ENCODE measurements around the gene THSD8. TPM values are rescaled to one million over a fixed set of nuclear protein-coding genes. Genes with fewer than 3 reads are reported as not detected.

THSD8 gene
- total RNA-seq, 1 experiment from 2014 or later: 45.8 TPM

- Histone ChIP-seq H4K8ac (replicated peaks; ENCODE audit: insufficient read length, low read depth, low read length) (no peak overlapping the region), H2AK5ac (ENCODE audit: insufficient read length, low read length) (no peak overlapping the region), H3K14ac (ENCODE audit: insufficient read depth, low read length) (no peak overlapping the region; the same call in 1 of the 2 replicates), H2AFZ (ENCODE audit: low read length) (no peak overlapping the region), H3K27ac (ENCODE audit: insufficient read length, low read depth, low read length) (no peak overlapping the region), H2BK15ac (ENCODE audit: low read depth, low read length) (no peak overlapping the region), H3K79me1 (ENCODE audit: insufficient read depth, low read depth, low read length, poor library complexity, severe bottlenecking) (no peaks in the 10 kb centered on the region), H3K4me2 (ENCODE audit: insufficient read depth, insufficient read length, low read length) (peak overlapping the region; percentile 76), H3K27me3 (ENCODE audit: insufficient read depth, low read length) (peaks cover 3% of the 10 kb centered on the region; the same call in 1 of the 2 replicates), H3K9ac (ENCODE audit: extremely low read depth, insufficient read length, low read length) (no peak overlapping the region), H3K9me3 (ENCODE audit: control insufficient read depth, low read depth, low read length) (no peaks in the 10 kb centered on the region), H3K18ac (ENCODE audit: insufficient read length, low read depth, low read length) (no peak overlapping the region), H3K79me2 (ENCODE audit: insufficient read depth, low read length) (no peaks in the 10 kb centered on the region), H3T11ph (ENCODE audit: low read length) (no peak overlapping the region), H3K23ac (ENCODE audit: insufficient read length, low read depth, low read length) (no peak overlapping the region), H2BK12ac (ENCODE audit: insufficient read length, low read depth, low read length) (no peak overlapping the region), H4K5ac (ENCODE audit: insufficient read length, low read depth, low read length) (no peak overlapping the region), H2BK20ac (ENCODE audit: low read depth, low read length, poor library complexity, severe bottlenecking) (no peak overlapping the region), H3K4me1 (ENCODE audit: insufficient read depth, low read length) (no peaks in the 10 kb centered on the region; the same call in 1 of the 2 replicates), H2BK5ac (ENCODE audit: insufficient read length, low read length) (no peak overlapping the region), H4K91ac (ENCODE audit: insufficient read length, low read depth, low read length) (no peak overlapping the region), H4K20me1 (ENCODE audit: control insufficient read depth, insufficient read depth, insufficient read length) (no peaks in the 10 kb centered on the region), H2BK120ac (ENCODE audit: low read depth, low read length, poor library complexity, severe bottlenecking) (no peak overlapping the region), H3K4ac (ENCODE audit: low read depth, low read length) (no peak overlapping the region), H3K23me2 (ENCODE audit: insufficient read length, low read depth, low read length, poor library complexity, severe bottlenecking) (peaks cover 10% of the 10 kb centered on the region), H3K56ac (ENCODE audit: insufficient read length, low read depth, low read length) (no peak overlapping the region)
- no peaks in the 10 kb centered on the region; a peak in 1 of 5 replicates for H3K9me3 Mint-ChIP-seq
- DNase-seq: peak; percentile 70
- peaks cover 43% of the 10 kb centered on the region for H3K27me3 Mint-ChIP-seq (ENCODE audit: low read depth)
- H3K4me1 Mint-ChIP-seq: peaks cover 26 to 34% of the 10 kb centered on the region in 2 experiments
- no peak; the same call in 2 of the 3 replicates for TF ChIP-seq CTCF (conservative IDR thresholded peaks at IDR 0.05)
- no CpG with 5 or more reads among the region's 87 CpGs for WGBS (ENCODE audit: extremely low coverage, insufficient read length, low lambda C conversion rate)
- H3K36me3 Mint-ChIP-seq (ENCODE audit: insufficient read depth in 1 of 3, low read depth in 3 of 3): no peaks in the 10 kb centered on the region; a peak in 1 of 7 replicates
- H3K4me3 Mint-ChIP-seq: peak overlapping the region; percentile 68 to 90
- no peak overlapping the region for H3K27ac Mint-ChIP-seq
Measured at GRCh38 chr19:12833738-12834565, 32.1 kb downstream of the THSD8 start.

Data from H9 (cell line).